ENCODE measurements around the gene SLC36A1.
"Not testable (repeated sequence)": the region's sequence is repeated elsewhere in the genome, so short reads cannot be mapped to it uniquely, and the experiment has no call there.

DNA sequence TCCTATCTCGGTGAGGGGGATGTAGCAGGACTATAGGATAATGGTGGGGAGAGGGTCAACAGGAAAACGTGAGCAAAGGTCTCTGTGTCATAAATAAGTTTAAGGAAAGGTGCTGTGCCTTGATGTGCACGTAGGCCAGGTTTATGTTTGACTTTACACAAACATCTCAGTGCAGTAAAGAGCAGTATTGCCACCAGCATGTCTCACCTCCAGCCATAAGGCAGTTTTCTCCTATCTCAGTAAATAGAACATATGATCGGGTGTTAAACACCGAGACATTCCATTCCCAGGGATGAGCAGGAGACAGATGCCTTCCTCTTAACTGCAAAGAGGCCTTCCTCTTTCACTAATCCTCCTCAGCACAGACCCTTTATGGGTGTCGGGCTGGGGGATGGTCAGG is 21.1 kb upstream of the SLC36A1 start:
- not testable (repeated sequence) for TF ChIP-seq CTCF (IDR thresholded peaks at IDR 0.05); POLR2A (IDR thresholded peaks at IDR 0.05); POLR2AphosphoS5 (IDR thresholded peaks at IDR 0.05); EP300 (IDR thresholded peaks at IDR 0.05; ENCODE audit: low read depth)
